Upper lobe of right lung (tissue), 1 donor: ENCODE data around the gene MRPL28. TPM values are rescaled to one million over a fixed set of nuclear protein-coding genes. Genes with fewer than 3 reads are reported as not detected.

Experiments used
- ATAC-seq: fragments of 200-7000 bp; cut with Tn5 transposase; one replicate; pipeline ENCODE4 v1.9.1; 2020; ENCODE audit warnings: mild to moderate bottlenecking, moderate library complexity
- DNase-seq: peaks from one replicate; pipeline ENCODE4 v3.0.0-alpha.2; 2020
- H3K27ac ChIP-seq: fragments of 200-600 bp; one replicate; pipeline ENCODE4 v1.8.0; 2022
- H3K27me3 ChIP-seq: fragments of 200-600 bp; one replicate; pipeline ENCODE4 v1.8.0; 2022; ENCODE audit warnings: mild to moderate bottlenecking
- H3K36me3 ChIP-seq: fragments of 200-600 bp; one replicate; pipeline ENCODE4 v1.8.0; 2022
- H3K4me1 ChIP-seq: fragments of 200-600 bp; one replicate; pipeline ENCODE4 v1.8.0; 2022
- H3K4me3 ChIP-seq: fragments of 200-600 bp; one replicate; pipeline ENCODE4 v1.8.0; 2022; ENCODE audit warnings: mild to moderate bottlenecking
- H3K9me3 ChIP-seq: fragments of 200-600 bp; one replicate; pipeline ENCODE4 v1.8.0; 2022
- intact Hi-C: fragments of 100-400 bp; cut with DNase I; formaldehyde crosslinking; loops from one replicate; pipeline ENCODE4 v1.11.0; 2022
- total RNA-seq: library from RNA; stranded (reverse); fragmentation: NEBNext Ultra II Directional; extraction: Animal tissue kit (Norgen Biotek cat#: 25700); gene quantifications from one replicate; pipeline ENCODE4 v1.2.1, GENCODE V29; 2021
- TF ChIP-seq, protein P1 (sequence below): fragments of 200-600 bp; IDR thresholded peaks from one replicate; pipeline ENCODE4 v1.8.0; 2022; ENCODE audit warnings: antibody characterized with exemption
- donor health status: DM: no; HTN: yes; CAD: no; lungs with severe emphysema.

Gene MRPL28
- total RNA-seq, 1 donor from 2014 or later, result 39.0 TPM

DNA sequence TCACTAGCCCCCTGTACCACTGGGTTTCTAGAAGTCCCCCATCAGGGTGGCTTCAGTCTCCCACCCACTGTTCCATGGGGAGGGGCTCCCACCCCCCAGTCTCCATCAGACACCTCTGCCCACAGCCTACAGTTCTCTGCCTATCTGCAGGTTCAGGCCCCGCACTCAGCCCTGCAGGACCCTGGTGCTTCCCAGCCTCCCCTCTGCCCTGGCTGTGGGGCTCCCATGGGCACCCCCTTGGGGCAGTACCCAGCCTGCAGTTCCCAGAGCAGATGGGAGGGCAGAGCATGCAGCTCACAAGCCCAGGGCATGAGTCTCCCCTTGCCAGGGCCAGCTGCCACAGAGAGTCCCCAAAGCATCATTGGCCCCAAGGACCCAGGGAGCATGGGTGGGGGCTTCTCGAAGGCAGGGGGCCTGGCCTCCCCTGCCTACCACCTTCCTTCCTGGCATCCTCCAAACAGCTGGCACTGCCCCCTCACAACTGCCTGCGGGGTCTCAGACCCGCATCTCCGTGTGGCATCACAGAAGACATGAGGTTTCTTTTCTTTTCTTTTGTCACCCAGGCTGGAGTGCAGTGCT is 2.8 kb upstream of the MRPL28 start:
- Histone ChIP-seq H3K4me1 (peaks cover 16% of the 10 kb centered on the region), H3K27ac (no peak overlapping the region), H3K4me3 (no peak overlapping the region), H3K9me3 (no peaks in the 10 kb centered on the region), H3K27me3 (no peaks in the 10 kb centered on the region), H3K36me3 (peaks cover 60% of the 10 kb centered on the region)
- intact Hi-C loops, result no loop called here
- DNase-seq (no peak), ATAC-seq (no peak)
- TF ChIP-seq, protein P1, sequence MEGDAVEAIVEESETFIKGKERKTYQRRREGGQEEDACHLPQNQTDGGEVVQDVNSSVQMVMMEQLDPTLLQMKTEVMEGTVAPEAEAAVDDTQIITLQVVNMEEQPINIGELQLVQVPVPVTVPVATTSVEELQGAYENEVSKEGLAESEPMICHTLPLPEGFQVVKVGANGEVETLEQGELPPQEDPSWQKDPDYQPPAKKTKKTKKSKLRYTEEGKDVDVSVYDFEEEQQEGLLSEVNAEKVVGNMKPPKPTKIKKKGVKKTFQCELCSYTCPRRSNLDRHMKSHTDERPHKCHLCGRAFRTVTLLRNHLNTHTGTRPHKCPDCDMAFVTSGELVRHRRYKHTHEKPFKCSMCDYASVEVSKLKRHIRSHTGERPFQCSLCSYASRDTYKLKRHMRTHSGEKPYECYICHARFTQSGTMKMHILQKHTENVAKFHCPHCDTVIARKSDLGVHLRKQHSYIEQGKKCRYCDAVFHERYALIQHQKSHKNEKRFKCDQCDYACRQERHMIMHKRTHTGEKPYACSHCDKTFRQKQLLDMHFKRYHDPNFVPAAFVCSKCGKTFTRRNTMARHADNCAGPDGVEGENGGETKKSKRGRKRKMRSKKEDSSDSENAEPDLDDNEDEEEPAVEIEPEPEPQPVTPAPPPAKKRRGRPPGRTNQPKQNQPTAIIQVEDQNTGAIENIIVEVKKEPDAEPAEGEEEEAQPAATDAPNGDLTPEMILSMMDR, result no peak

DNA sequence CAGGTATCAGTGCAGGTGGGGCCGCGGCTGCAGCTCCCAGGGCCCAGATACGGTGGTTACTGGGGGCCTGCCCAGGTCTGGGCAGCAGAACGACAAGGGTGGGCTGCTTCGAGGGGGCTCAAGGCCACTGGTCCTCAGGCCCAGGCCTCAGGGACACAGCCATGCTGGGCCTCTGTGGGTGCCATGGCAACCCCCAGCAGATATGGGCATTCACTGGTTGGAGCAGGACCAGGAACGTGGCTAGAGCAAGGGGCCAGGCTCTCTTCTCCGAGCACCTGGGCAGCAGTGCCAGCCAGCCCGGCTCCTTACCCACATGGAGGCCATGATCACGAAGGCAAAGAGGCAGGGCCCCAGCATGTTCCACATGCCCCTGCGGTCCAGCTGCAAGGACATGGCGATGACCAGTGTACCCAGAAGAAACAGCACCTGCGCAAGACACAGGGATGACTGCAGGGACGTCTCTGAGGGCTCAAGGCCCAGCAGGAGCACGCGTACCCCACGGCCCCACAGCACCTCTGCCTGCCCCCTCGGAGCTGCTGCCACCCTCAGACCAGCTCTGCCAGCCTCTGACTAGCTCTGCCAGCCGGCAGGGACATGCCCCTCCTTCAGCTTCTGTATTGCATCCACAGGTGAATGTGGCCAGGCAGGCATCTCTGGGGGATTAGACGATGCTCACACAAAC is 2.1 kb upstream of the MRPL28 start:
- TF ChIP-seq, protein P1, result no peak

DNA sequence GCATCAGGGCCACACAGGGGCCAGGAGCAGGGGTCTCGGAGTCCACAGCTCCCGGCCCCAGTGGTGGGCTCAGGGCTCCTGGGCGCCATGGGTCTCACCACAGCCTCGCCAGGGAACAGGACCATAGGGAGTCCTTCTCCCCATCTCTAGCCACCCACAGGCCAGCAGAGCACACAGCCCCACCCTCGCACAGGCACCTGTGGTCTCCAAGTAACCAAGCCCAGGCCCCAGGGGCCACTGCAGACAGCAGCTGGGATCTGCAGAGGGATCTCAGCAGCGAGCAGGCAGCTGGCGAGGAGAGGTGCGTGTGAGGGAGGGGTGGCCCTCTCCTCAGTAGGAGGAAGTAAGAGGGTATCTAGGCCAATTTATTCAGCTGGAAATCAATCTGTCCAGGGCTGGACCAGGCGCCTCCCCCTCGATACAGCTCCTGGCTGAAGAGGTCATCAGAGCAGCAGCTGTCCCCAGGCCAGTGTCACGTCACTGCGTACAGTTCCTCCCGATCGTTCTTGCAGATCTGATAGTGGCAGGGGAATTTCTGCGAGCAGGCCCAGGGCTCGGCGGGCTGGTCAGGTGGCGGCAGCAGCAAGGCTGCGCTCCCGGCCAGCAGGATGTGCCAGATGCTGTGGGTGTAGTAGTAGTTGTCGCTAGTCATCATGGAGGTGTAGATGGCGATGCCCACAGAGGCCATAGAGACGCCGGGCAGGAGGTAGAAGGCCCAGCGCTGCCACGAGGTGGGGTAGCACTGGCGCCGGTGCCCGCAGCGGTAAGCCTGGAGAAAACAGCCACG is 1.4 kb upstream of the MRPL28 start:
- H3K4me1 ChIP-seq, result peaks cover 16% of the 10 kb centered on the region
- H3K4me3 ChIP-seq, result no peak overlapping the region
- H3K27me3 ChIP-seq, result no peaks in the 10 kb centered on the region
- TF ChIP-seq, protein P1, result no peak
- intact Hi-C loops, result no loop called here
- no peak overlapping the region for H3K27ac ChIP-seq
- ATAC-seq, result no peak
- no peak for DNase-seq
- H3K36me3 ChIP-seq, result peaks cover 66% of the 10 kb centered on the region
- no peaks in the 10 kb centered on the region for H3K9me3 ChIP-seq

More for the DNA sequence above, 2.1 kb upstream of the MRPL28 start:
- intact Hi-C loops, result no loop called here
- H3K27ac ChIP-seq, result no peak overlapping the region
- H3K36me3 ChIP-seq, result peaks cover 66% of the 10 kb centered on the region
- no peaks in the 10 kb centered on the region for H3K27me3 ChIP-seq
- peaks cover 16% of the 10 kb centered on the region for H3K4me1 ChIP-seq
- no peak for DNase-seq
- H3K4me3 ChIP-seq, result no peak overlapping the region
- H3K9me3 ChIP-seq, result no peaks in the 10 kb centered on the region
- no peak for ATAC-seq

DNA sequence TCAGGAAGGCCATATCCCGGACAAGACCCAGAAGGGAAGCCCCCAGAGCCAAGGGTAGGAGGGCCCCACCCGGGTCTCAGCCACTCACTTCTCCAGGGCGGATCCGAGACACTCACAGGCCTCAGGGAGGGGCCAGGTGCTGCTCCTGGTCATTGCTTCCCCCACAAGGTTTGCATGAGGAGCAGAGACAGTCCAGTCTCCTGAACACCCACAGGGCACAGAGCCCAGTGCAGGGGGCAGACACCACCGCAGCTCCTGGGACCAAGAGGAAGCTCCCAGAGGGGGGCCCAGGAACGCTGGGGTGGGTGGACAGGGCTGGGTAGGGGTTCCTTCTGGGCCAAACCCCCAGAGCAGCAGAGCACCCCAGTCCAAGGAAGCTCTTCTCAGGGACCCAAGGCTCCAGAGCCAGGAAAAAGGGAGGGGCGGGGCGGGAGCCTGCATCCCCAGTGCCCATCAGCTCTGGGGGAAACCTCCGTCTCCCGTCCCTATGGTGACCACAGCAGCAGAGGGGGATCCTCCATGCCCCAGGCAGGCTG is 709 bp upstream of the MRPL28 start:
- H3K9me3 ChIP-seq, result no peaks in the 10 kb centered on the region
- peak; percentile 64 for DNase-seq
- peak overlapping the region; percentile 53 for H3K27ac ChIP-seq
- H3K27me3 ChIP-seq, result no peaks in the 10 kb centered on the region
- peaks cover 62% of the 10 kb centered on the region for H3K36me3 ChIP-seq
- H3K4me1 ChIP-seq, result peaks cover 16% of the 10 kb centered on the region
- TF ChIP-seq, protein P1, result no peak
- H3K4me3 ChIP-seq, result peak overlapping the region; percentile 35
- no peak for ATAC-seq
- intact Hi-C loops, result no loop called here

DNA sequence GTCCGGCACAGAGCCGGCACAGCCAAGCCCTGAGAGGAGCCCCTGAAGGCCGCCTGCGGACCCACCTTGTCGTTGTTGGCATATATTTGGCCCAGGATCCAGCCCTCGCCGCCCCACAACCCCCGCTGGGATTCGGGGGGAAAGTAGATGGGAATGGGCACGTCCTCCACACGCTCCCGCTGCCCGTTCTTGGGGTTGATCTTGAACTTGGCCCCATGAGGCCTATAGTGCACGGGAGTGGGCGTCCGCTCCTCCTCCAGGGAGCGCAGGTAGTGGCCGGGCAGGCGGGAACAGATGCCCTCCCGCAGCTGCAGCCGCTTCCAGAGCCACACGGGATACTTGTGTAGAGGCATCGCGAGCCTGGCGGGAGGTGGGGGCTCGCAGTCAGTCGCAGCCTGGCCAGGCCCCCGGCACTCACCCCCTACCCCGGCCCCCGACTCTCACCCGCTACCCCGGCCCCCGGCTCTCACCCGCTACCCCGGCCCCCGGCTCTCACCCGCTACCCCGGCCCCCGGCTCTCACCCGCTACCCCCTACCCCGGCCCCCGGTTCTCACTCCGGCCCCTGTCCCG is 387 bp downstream of the MRPL28 start:
- ATAC-seq (no peak), DNase-seq (peak; percentile 67)
- H3K9me3 ChIP-seq, result no peaks in the 10 kb centered on the region
- H3K36me3 ChIP-seq, result peaks cover 52% of the 10 kb centered on the region
- peak overlapping the region; percentile 35 for H3K4me3 ChIP-seq
- intact Hi-C loops, result no loop called here
- peaks cover 16% of the 10 kb centered on the region for H3K4me1 ChIP-seq
- H3K27me3 ChIP-seq, result no peaks in the 10 kb centered on the region
- TF ChIP-seq, protein P1, result no peak
- no peak overlapping the region for H3K27ac ChIP-seq
